Upper lobe of left lung (tissue), 6 donors: Measurements from ENCODE around the gene CEACAM8. TPM values are rescaled to one million over a fixed set of nuclear protein-coding genes. Genes with fewer than 3 reads are reported as not detected.

ENCODE experiments used
- ATAC-seq, 2 donors: fragments of 200-7000 bp; cut with Tn5 transposase; one replicate each; pipeline ENCODE4 v1.9.1; 2022; ENCODE audit warnings: mild to moderate bottlenecking in 2 of 2, moderate library complexity in 2 of 2; ENCODE audit not compliant: low FRiP score in 2 of 2
- DNase-seq, 2 donors: peaks; one replicate each; pipeline ENCODE4 v3.0.0-alpha.2; 2019 to 2020
- H3K27ac ChIP-seq, 4 donors: fragments of 200-600 bp; sonication (generic); one replicate each; pipeline ENCODE4 v1.5.1; 2016 to 2019
- H3K27me3 ChIP-seq, 4 donors: fragments of 200-600 bp; sonication (generic); one replicate each; pipeline ENCODE4 v1.5.1; 2017 to 2019
- H3K36me3 ChIP-seq, 4 donors: fragments of 200-600 bp; sonication (generic); one replicate each; pipeline ENCODE4 v1.5.1; 2016 to 2019
- H3K4me1 ChIP-seq, 4 donors: fragments of 200-600 bp; sonication (generic); one replicate each; pipeline ENCODE4 v1.5.1; 2018 to 2019
- H3K4me3 ChIP-seq, 4 donors: fragments of 200-600 bp; sonication (generic); one replicate each; pipeline ENCODE4 v1.5.1; 2017 to 2019; ENCODE audit warnings: mild to moderate bottlenecking in 2 of 4, moderate library complexity in 1 of 4
- H3K9me3 ChIP-seq, 4 donors: fragments of 200-600 bp; sonication (generic); one replicate each; pipeline ENCODE4 v1.5.1; 2018 to 2019
- CTCF ChIP-seq, 6 experiments: fragments of 450-650 bp in 4 of 6; fragments of 200-600 bp in 2 of 6; sonication (generic) in 2 of 6; IDR thresholded peaks; one replicate each; pipeline ENCODE4 v1.5.1; 2016 to 2019; ENCODE audit warnings: antibody characterized with exemption in 6 of 6
- EP300 ChIP-seq, 4 donors: sonication (generic); formaldehyde crosslinking; IDR thresholded peaks; one replicate each; pipeline ENCODE4 v1.5.1; 2017; ENCODE audit warnings: antibody characterized with exemption in 4 of 4, control low read depth in 2 of 4
- POLR2A ChIP-seq, 4 donors: fragments of 450-650 bp; IDR thresholded peaks; one replicate each; pipeline ENCODE4 v1.5.1; 2016 to 2017; ENCODE audit warnings: antibody characterized with exemption in 4 of 4, mild to moderate bottlenecking in 2 of 4
- POLR2AphosphoS5 ChIP-seq, 2 donors: sonication (generic); formaldehyde crosslinking; IDR thresholded peaks; one replicate each; pipeline ENCODE4 v1.5.1; 2017; ENCODE audit warnings: antibody characterized with exemption in 2 of 2
- WGBS, 2 donors: methylation state at CpG; one replicate each; pipeline ENCODE4 v1.1.5; 2017 to 2018; 5-methylcytosine and 5-hydroxymethylcytosine counted together
- total RNA-seq, 6 donors: library from RNA; depleted of rRNA in 4 of 6; stranded (reverse); fragments of >200 nt in 4 of 6; gene quantifications; one replicate each; pipeline versions ENCODE4 v1.1.0 to v1.2.1, GENCODE V29; 2016 to 2021
- donor health status: DM: no; HTN: no; CAD: no; lungs with moderate emphysema.
- donor health status: DM: no; HTN: yes; CAD: no; lungs with severe emphysema.

CEACAM8 gene
- total RNA-seq, 6 donors from 2014 or later = 0.67 to 1.1 (median 0.75) TPM; not detected in 2

- TF ChIP-seq CTCF (IDR thresholded peaks at IDR 0.05) (peak; percentile 86 to 96 (median 89)), EP300 (IDR thresholded peaks at IDR 0.05) (no peak)
- Histone ChIP-seq H3K36me3 (no peaks in the 10 kb centered on the region), H3K4me3 (no peak overlapping the region), H3K27me3 (no peaks in the 10 kb centered on the region), H3K9me3 (no peaks in the 10 kb centered on the region), H3K27ac (no peak overlapping the region), H3K4me1 (peaks cover 0 to 7% (median 0%) of the 10 kb centered on the region in 4 donors)
- peak; percentile 44 to 64 for DNase-seq
- 20 to 28% methylated on average over 6 to 16 of the region's 16 CpGs for WGBS, 2 donors
- ATAC-seq = peak; percentile 52 to 68
Measured at GRCh38 chr19:42596391-42597072, 1.8 kb upstream of the CEACAM8 start.

GRCh38 chr19:42595550-42596172 lies 937 bp upstream of the CEACAM8 start:
- no peaks in the 10 kb centered on the region for H3K9me3 ChIP-seq
- ATAC-seq (peak; percentile 9 to 32), DNase-seq (peak in 1 of 2 donors; percentile 57)
- 72 to 100% methylated on average over 2 to 11 of the region's 11 CpGs for WGBS, 2 donors
- H3K36me3 ChIP-seq = no peaks in the 10 kb centered on the region
- no peak overlapping the region for H3K4me3 ChIP-seq
- TF ChIP-seq CTCF (IDR thresholded peaks at IDR 0.05) (no peak), POLR2AphosphoS5 (IDR thresholded peaks at IDR 0.05) (no peak), POLR2A (IDR thresholded peaks at IDR 0.05) (no peak), EP300 (IDR thresholded peaks at IDR 0.05) (no peak)
- no peaks in the 10 kb centered on the region for H3K27me3 ChIP-seq
- peaks cover 0 to 7% (median 0%) of the 10 kb centered on the region in 4 donors for H3K4me1 ChIP-seq
- no peak overlapping the region for H3K27ac ChIP-seq

- TF ChIP-seq EP300 (IDR thresholded peaks at IDR 0.05) (no peak), POLR2AphosphoS5 (IDR thresholded peaks at IDR 0.05) (no peak), CTCF (IDR thresholded peaks at IDR 0.05) (no peak), POLR2A (IDR thresholded peaks at IDR 0.05) (no peak)
- Histone ChIP-seq H3K4me3 (no peak overlapping the region), H3K27ac (no peak overlapping the region), H3K4me1 (no peaks in the 10 kb centered on the region), H3K27me3 (no peaks in the 10 kb centered on the region), H3K36me3 (no peaks in the 10 kb centered on the region), H3K9me3 (no peaks in the 10 kb centered on the region)
- ATAC-seq (peak in 1 of 2 donors; percentile 38), DNase-seq (no peak)
- WGBS, 2 donors = 91 to 92% methylated on average over 7 of the region's 7 CpGs
Measured at GRCh38 chr19:42589792-42590191, 4.9 kb downstream of the CEACAM8 start.

- TF ChIP-seq CTCF (IDR thresholded peaks at IDR 0.05) (no peak), POLR2A (IDR thresholded peaks at IDR 0.05) (no peak), EP300 (IDR thresholded peaks at IDR 0.05) (no peak), POLR2AphosphoS5 (IDR thresholded peaks at IDR 0.05) (no peak)
- no peaks in the 10 kb centered on the region for H3K4me1 ChIP-seq
- H3K9me3 ChIP-seq = no peaks in the 10 kb centered on the region
- ATAC-seq (no peak), DNase-seq (no peak)
- H3K27ac ChIP-seq = no peak overlapping the region
- H3K27me3 ChIP-seq = no peaks in the 10 kb centered on the region
- no peaks in the 10 kb centered on the region for H3K36me3 ChIP-seq
- no peak overlapping the region for H3K4me3 ChIP-seq
Measured at GRCh38 chr19:42584466-42584865, 10.3 kb downstream of the CEACAM8 start.

- H3K27ac ChIP-seq = no peak overlapping the region
- no peaks in the 10 kb centered on the region for H3K36me3 ChIP-seq
- no peak overlapping the region for H3K4me3 ChIP-seq
- no peaks in the 10 kb centered on the region for H3K4me1 ChIP-seq
- no peak for DNase-seq
- TF ChIP-seq EP300 (IDR thresholded peaks at IDR 0.05) (no peak), POLR2A (IDR thresholded peaks at IDR 0.05) (no peak), CTCF (IDR thresholded peaks at IDR 0.05) (no peak), POLR2AphosphoS5 (IDR thresholded peaks at IDR 0.05) (no peak)
- no peaks in the 10 kb centered on the region for H3K27me3 ChIP-seq
- ATAC-seq = no peak
- H3K9me3 ChIP-seq = no peaks in the 10 kb centered on the region
- WGBS, 2 donors = 59 to 86% methylated on average over 1 of the region's 1 CpG
Measured at GRCh38 chr19:42577016-42577415, 17.7 kb downstream of the CEACAM8 start.
